HepG2 (cell line): Measurements from ENCODE around the gene CHPF. TPM values are rescaled to one million over a fixed set of nuclear protein-coding genes. Genes with fewer than 3 reads are reported as not detected.
A peak's percentile ranks its signal among the peaks of the same experiment; 100 is the strongest.

Experiments
- ATF7-NPFF ChIP-seq: sonication (generic); formaldehyde crosslinking; IDR thresholded peaks from 2 replicates; pipeline ENCODE4 v1.8.1; 2023; ENCODE audit warnings: mild to moderate bottlenecking, low read depth, missing genetic modification reagents, moderate library complexity
- ETV5 ChIP-seq: IDR thresholded peaks from 2 replicates; pipeline ENCODE4 v1.6.1; 2018; ENCODE audit warnings: missing biosample characterization, missing genetic modification reagents, inconsistent platforms, borderline replicate concordance
- HNRNPUL1 ChIP-seq: fragments of 200-400 bp; formaldehyde crosslinking; IDR thresholded peaks from 2 replicates; pipeline ENCODE4 v1.6.1; 2017; ENCODE audit warnings: low read depth, mild to moderate bottlenecking, low read length, moderate library complexity
- HOXD1 ChIP-seq: sonication (generic); formaldehyde crosslinking; IDR thresholded peaks from 2 replicates; pipeline ENCODE4 v1.5.0; 2020; ENCODE audit warnings: missing genetic modification reagents
- KDM5A ChIP-seq: fragments of 200-600 bp; sonication (generic); IDR thresholded peaks from 2 replicates; pipeline ENCODE4 v1.7.0; 2018; ENCODE audit warnings: antibody characterized with exemption, mild to moderate bottlenecking, low read length, borderline replicate concordance
- MED1 ChIP-seq: sonication (generic); formaldehyde crosslinking; IDR thresholded peaks from 2 replicates; pipeline ENCODE4 v1.4.0; 2020; ENCODE audit warnings: missing genetic modification reagents
- NFYC ChIP-seq: IDR thresholded peaks from 2 replicates; pipeline ENCODE4 v1.6.1; 2016; ENCODE audit warnings: missing genetic modification reagents, missing compliant biosample characterization
- PHF8 ChIP-seq: sonication (generic); formaldehyde crosslinking; IDR thresholded peaks from 2 replicates; pipeline ENCODE4 v1.5.0; 2020; ENCODE audit warnings: missing genetic modification reagents
- SMARCE1 ChIP-seq: fragments of 450-650 bp; IDR thresholded peaks from 2 replicates; pipeline ENCODE4 v1.6.1; 2017; ENCODE audit warnings: borderline replicate concordance
- ZNF263 ChIP-seq: sonication (generic); formaldehyde crosslinking; IDR thresholded peaks from 2 replicates; pipeline ENCODE4 v1.4.0; 2020; ENCODE audit warnings: missing genetic modification reagents
- ZNF354B ChIP-seq: sonication (generic); formaldehyde crosslinking; IDR thresholded peaks from 2 replicates; pipeline ENCODE4 v1.8.0; 2022; ENCODE audit warnings: mild to moderate bottlenecking, missing genetic modification reagents
- ZNF510 ChIP-seq: sonication (generic); formaldehyde crosslinking; IDR thresholded peaks from 2 replicates; pipeline ENCODE4 v1.4.0; 2020; ENCODE audit warnings: low read depth, mild to moderate bottlenecking, missing genetic modification reagents
- ZNF543 ChIP-seq: sonication (generic); formaldehyde crosslinking; IDR thresholded peaks from 2 replicates; pipeline ENCODE4 v1.4.0; 2020; ENCODE audit warnings: mild to moderate bottlenecking, missing genetic modification reagents
- ZNF547 ChIP-seq: sonication (generic); formaldehyde crosslinking; IDR thresholded peaks from 2 replicates; pipeline ENCODE4 v1.5.1; 2020; ENCODE audit warnings: mild to moderate bottlenecking, missing genetic modification reagents
- polyA plus RNA-seq, 8 experiments: library from polyadenylated mRNA; depleted of rRNA in 3 of 8; stranded (reverse) in 7 of 8; unstranded in 1 of 8; fragments of >200 nt; fragmentation: Illumina TruSeq in 4 of 8; extraction: Trizol in 4 of 8; gene quantifications; 2 replicates each; pipeline versions ENCODE4 v1.2.1 to v1.2.3, GENCODE V29; 2011 to 2016; ENCODE audit warnings: low read depth in 4 of 8, missing spikeins in 1 of 8, mixed read lengths in 1 of 8; ENCODE audit not compliant: insufficient read depth in 1 of 8
- total RNA-seq, 5 experiments: library from RNA; depleted of rRNA; stranded (reverse); fragments of >200 nt; fragmentation: Illumina TruSeq; extraction: Trizol; gene quantifications; 2 replicates each; pipeline ENCODE4 v1.2.3, GENCODE V29; 2016; ENCODE audit warnings: low read depth in 1 of 5
- TF ChIP-seq, protein P1 (sequence below): sonication (generic); formaldehyde crosslinking; IDR thresholded peaks from 2 replicates; pipeline ENCODE4 v1.5.0; 2020; ENCODE audit warnings: missing genetic modification reagents
- TF ChIP-seq, protein P2 (sequence below): IDR thresholded peaks from 2 replicates; pipeline ENCODE4 v1.6.1; 2016; ENCODE audit warnings: missing compliant biosample characterization, missing genetic modification reagents, borderline replicate concordance
- TF ChIP-seq, protein P3 (sequence below): sonication (generic); formaldehyde crosslinking; IDR thresholded peaks from 2 replicates; pipeline ENCODE4 v1.8.0; 2022; ENCODE audit warnings: missing genetic modification reagents, mild to moderate bottlenecking, moderate library complexity, borderline replicate concordance
- TF ChIP-seq, protein P4 (sequence below): sonication (generic); formaldehyde crosslinking; IDR thresholded peaks from 2 replicates; pipeline ENCODE4 v1.5.0; 2020; ENCODE audit warnings: mild to moderate bottlenecking, missing genetic modification reagents
- TF ChIP-seq, protein P5 (sequence below): sonication (generic); formaldehyde crosslinking; IDR thresholded peaks from 2 replicates; pipeline ENCODE4 v1.4.0; 2020; ENCODE audit warnings: missing genetic modification reagents, low read depth, mild to moderate bottlenecking, borderline replicate concordance

The CHPF gene
- total and polyA plus RNA-seq, 2 of the 13 experiments (the other 11 are each of a cell fraction or from before 2014, with no cell fraction given): 79.6 to 111 TPM

DNA sequence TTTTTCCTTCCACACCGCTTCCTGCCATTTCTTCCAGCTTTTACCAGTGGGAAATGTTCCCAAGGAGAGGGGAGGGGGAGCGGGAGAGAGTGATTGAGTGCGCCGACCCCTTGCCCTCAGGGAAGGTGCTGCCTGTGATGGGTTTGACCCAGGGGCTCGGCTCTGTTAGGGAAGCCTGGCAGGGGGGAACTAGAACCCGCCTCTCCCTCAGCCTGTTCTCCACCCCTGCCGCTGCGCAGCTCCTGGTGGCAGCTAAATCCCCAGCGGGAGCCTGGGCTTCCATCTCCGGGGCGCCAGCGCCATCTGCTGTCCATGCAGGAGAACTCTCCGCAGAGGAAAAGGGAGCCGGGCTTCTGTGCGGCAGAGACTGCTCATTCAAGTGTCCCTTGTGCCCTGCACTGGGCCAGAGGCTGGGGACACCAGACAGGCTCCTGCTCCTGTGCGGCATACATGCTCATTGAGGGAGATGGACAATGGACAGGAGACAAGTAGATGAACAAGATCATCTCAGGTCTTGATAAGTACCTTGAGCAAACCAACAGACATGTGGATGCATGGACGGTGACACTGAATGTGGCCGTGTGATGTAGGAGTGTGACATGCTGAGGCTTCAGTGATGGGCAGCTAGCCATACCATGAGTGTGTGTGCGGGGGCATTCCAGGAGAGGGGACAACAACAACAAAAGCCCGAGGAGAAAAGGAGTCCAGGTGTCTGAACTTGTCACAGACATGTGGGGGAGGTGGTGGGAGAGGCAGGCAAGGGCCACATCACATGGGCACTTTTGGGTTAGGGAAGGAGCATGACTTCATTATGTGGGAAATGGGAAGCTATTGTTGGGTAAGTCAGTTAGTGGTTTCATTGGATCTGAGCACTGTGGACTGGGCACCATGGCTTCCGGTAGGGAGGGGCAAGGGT, 13.3 kb downstream of the CHPF start (continued):
- TF ChIP-seq, protein P1, sequence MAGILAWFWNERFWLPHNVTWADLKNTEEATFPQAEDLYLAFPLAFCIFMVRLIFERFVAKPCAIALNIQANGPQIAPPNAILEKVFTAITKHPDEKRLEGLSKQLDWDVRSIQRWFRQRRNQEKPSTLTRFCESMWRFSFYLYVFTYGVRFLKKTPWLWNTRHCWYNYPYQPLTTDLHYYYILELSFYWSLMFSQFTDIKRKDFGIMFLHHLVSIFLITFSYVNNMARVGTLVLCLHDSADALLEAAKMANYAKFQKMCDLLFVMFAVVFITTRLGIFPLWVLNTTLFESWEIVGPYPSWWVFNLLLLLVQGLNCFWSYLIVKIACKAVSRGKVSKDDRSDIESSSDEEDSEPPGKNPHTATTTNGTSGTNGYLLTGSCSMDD (CRISPR knock-in tag): no peak
- no peak for TF ChIP-seq HNRNPUL1
- TF ChIP-seq, protein P2, sequence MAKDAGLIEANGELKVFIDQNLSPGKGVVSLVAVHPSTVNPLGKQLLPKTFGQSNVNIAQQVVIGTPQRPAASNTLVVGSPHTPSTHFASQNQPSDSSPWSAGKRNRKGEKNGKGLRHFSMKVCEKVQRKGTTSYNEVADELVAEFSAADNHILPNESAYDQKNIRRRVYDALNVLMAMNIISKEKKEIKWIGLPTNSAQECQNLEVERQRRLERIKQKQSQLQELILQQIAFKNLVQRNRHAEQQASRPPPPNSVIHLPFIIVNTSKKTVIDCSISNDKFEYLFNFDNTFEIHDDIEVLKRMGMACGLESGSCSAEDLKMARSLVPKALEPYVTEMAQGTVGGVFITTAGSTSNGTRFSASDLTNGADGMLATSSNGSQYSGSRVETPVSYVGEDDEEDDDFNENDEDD (CRISPR knock-in tag): no peak
- no peak for TF ChIP-seq ZNF354B (CRISPR knock-in tag)
- TF ChIP-seq, protein P3, sequence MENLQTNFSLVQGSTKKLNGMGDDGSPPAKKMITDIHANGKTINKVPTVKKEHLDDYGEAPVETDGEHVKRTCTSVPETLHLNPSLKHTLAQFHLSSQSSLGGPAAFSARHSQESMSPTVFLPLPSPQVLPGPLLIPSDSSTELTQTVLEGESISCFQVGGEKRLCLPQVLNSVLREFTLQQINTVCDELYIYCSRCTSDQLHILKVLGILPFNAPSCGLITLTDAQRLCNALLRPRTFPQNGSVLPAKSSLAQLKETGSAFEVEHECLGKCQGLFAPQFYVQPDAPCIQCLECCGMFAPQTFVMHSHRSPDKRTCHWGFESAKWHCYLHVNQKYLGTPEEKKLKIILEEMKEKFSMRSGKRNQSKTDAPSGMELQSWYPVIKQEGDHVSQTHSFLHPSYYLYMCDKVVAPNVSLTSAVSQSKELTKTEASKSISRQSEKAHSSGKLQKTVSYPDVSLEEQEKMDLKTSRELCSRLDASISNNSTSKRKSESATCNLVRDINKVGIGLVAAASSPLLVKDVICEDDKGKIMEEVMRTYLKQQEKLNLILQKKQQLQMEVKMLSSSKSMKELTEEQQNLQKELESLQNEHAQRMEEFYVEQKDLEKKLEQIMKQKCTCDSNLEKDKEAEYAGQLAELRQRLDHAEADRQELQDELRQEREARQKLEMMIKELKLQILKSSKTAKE: no peak
- TF ChIP-seq ZNF263 (CRISPR knock-in tag): peak; percentile 51; the same call in 1 of the 2 replicates
- no peak for TF ChIP-seq NFYC (CRISPR knock-in tag)
- no peak for TF ChIP-seq ATF7-NPFF
- no peak for TF ChIP-seq HOXD1
- TF ChIP-seq ZNF547 (CRISPR knock-in tag): no peak
- peak; percentile 33; the same call in 1 of the 2 replicates for TF ChIP-seq ETV5 (CRISPR knock-in tag)
- TF ChIP-seq ZNF510: no peak
- TF ChIP-seq, protein P4, sequence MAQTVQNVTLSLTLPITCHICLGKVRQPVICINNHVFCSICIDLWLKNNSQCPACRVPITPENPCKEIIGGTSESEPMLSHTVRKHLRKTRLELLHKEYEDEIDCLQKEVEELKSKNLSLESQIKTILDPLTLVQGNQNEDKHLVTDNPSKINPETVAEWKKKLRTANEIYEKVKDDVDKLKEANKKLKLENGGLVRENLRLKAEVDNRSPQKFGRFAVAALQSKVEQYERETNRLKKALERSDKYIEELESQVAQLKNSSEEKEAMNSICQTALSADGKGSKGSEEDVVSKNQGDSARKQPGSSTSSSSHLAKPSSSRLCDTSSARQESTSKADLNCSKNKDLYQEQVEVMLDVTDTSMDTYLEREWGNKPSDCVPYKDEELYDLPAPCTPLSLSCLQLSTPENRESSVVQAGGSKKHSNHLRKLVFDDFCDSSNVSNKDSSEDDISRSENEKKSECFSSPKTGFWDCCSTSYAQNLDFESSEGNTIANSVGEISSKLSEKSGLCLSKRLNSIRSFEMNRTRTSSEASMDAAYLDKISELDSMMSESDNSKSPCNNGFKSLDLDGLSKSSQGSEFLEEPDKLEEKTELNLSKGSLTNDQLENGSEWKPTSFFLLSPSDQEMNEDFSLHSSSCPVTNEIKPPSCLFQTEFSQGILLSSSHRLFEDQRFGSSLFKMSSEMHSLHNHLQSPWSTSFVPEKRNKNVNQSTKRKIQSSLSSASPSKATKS (CRISPR knock-in tag): no peak
- TF ChIP-seq KDM5A: no peak
- no peak for TF ChIP-seq PHF8 (CRISPR knock-in tag)
- TF ChIP-seq ZNF543 (CRISPR knock-in tag): no peak
- no peak for TF ChIP-seq SMARCE1
- TF ChIP-seq, protein P5, sequence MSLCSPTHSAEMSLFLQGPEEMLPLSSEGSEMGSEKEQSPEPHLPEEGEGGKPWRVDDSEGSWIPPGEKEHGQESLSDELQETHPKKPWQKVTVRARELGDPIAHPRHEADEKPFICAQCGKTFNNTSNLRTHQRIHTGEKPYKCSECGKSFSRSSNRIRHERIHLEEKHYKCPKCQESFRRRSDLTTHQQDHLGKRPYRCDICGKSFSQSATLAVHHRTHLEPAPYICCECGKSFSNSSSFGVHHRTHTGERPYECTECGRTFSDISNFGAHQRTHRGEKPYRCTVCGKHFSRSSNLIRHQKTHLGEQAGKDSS (CRISPR knock-in tag): peak; percentile 68; the same call in 1 of the 2 replicates
- 0 out of 2 replicates have a peak, but pooled peaks have one; percentile 52 for TF ChIP-seq MED1 (CRISPR knock-in tag)
